ENCODE results near the gene HSCB.
"Not testable (repeated sequence)": the region's sequence is repeated elsewhere in the genome, so short reads cannot be mapped to it uniquely, and the experiment has no call there.

Gene HSCB

DNA sequence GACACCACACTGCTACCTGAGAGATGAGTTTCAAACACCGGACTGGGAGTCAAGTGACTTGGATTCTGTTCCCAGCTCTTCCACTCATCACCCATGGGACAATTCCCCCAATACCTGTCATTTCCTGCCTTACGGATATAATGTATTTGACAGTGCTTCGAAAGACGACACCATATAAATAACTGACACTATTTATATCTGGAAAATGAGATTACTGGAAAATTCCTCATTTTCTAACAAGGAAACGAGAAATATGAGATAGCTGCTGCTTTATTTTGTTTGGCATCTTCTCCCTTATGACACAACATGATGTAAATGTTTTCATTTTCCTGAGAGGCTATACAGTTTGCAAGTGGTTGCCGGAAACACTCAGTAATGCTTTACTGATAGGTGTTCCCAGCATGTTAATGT, 8.6 kb downstream of the HSCB start:
- Histone ChIP-seq H3K4me3 (ENCODE audit: low read depth, low read length) (no peak overlapping the region), H3K27ac (no peak overlapping the region)
- no peak for DNase-seq

DNA sequence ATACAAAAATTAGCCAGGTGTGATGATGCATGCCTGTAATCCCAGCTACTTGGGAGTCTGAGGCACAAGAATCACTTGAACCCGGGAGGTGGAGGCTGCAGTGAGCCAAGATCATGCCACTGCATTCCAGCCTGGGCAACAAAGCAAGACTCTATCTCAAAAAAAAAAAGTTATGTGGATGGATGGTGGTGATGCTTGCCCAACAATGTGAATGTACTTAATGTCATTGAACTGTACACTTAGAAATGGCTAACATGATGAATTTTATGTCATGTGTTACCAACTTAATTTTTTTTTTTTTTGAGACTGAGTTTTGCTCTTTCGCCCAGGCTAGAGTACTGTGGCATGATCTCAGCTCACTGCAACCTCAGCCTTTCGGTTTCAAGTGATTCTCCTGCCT, 12.7 kb downstream of the HSCB start:
- H3K36me3 ChIP-seq, result not testable (repeated sequence)

More for the DNA sequence above, 8.6 kb downstream of the HSCB start:
- H3K36me3 ChIP-seq, result peaks cover 19% of the 10 kb centered on the region
- TF ChIP-seq, protein P1, sequence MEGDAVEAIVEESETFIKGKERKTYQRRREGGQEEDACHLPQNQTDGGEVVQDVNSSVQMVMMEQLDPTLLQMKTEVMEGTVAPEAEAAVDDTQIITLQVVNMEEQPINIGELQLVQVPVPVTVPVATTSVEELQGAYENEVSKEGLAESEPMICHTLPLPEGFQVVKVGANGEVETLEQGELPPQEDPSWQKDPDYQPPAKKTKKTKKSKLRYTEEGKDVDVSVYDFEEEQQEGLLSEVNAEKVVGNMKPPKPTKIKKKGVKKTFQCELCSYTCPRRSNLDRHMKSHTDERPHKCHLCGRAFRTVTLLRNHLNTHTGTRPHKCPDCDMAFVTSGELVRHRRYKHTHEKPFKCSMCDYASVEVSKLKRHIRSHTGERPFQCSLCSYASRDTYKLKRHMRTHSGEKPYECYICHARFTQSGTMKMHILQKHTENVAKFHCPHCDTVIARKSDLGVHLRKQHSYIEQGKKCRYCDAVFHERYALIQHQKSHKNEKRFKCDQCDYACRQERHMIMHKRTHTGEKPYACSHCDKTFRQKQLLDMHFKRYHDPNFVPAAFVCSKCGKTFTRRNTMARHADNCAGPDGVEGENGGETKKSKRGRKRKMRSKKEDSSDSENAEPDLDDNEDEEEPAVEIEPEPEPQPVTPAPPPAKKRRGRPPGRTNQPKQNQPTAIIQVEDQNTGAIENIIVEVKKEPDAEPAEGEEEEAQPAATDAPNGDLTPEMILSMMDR (IDR thresholded peaks at IDR 0.05; ENCODE audit: low read depth, low read length), result no peak
- no peaks in the 10 kb centered on the region for H3K27me3 ChIP-seq (ENCODE audit: insufficient read depth, low read depth, severe bottlenecking)
- H3K9me3 ChIP-seq (ENCODE audit: severe bottlenecking), result no peaks in the 10 kb centered on the region

DNA sequence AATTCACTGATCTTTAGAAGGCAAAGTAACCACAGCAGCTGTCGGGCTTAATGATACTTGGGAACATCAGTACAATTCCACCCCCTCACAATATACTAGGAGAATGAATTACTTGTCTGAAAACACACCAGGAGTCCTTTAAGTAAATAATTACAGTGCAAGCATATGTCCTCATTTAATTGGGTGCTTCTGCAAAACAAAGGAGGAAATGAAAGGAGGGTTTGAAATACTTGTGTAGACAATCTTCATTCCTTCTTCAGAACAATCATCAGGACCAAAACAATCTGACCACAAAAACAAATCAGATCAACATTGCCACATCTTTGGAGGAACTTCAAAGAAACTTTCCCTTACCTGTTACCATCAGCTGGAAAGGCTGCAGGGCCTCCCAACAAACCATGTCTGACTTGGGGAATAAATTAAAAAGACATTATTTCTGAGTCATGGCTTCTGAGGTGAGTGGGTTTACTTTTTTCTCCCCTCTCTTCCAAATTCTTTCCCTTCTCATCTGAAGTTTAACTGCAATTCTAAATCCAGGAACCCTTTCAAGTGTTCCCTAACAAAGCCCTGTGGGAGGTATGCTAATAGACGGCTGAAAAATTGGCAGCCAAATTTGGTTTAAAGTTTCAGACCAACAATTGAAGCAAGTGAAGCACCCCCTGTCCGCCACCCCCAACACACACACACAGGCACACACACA, 18.2 kb downstream of the HSCB start:
- H3K27ac ChIP-seq, result no peak overlapping the region
- TF ChIP-seq, protein P1 (IDR thresholded peaks at IDR 0.05; ENCODE audit: low read depth, low read length), result no peak
- H3K36me3 ChIP-seq, result no peaks in the 10 kb centered on the region
- H3K9me3 ChIP-seq (ENCODE audit: severe bottlenecking), result no peaks in the 10 kb centered on the region
- DNase-seq, result no peak
- H3K4me3 ChIP-seq (ENCODE audit: low read depth, low read length), result no peak overlapping the region
- no peaks in the 10 kb centered on the region for H3K27me3 ChIP-seq (ENCODE audit: insufficient read depth, low read depth, severe bottlenecking)

More for the DNA sequence above, 12.7 kb downstream of the HSCB start:
- DNase-seq; H3K27me3 ChIP-seq (ENCODE audit: insufficient read depth, low read depth, severe bottlenecking); H3K4me3 ChIP-seq (ENCODE audit: low read depth, low read length); H3K9me3 ChIP-seq (ENCODE audit: severe bottlenecking); H3K27ac ChIP-seq: not testable (repeated sequence)

DNA sequence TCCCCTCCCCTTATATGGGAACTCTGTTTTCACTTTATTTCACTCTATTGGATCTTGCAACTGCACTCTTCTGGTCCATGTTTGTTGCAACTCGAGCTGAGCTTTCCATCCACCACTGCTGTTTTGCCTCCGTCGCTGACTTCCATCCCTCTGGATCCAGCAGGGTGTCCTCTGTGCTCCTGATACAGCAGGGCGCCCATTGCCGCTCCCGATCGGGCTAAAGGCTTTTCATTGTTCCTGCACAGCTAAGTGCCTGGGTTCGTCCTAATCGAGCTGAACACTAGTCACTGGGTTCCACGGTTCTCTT, 19.6 kb downstream of the HSCB start:
- no peak for DNase-seq

DNA sequence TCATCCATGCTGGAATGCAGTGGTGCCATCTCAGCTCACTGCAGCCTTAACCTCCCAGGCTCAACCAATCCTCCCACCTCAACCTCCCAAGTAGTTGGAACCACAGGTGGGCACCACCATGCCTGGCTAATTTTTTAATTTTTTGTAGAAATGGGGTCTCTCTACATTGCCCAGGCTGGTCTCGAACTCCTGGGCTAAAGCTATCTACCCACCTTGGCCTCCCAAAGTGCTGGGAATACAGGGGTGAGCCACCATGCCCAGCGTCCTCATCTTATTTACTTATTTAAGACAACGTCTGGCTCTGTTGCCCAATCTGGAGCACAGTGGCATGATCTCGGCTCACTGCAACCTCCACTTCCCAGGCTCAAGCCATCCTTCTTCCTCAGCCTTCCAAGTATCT, 20.2 kb downstream of the HSCB start:
- not testable (repeated sequence) for H3K9me3 ChIP-seq (ENCODE audit: severe bottlenecking); H3K27ac ChIP-seq; H3K36me3 ChIP-seq; DNase-seq; H3K27me3 ChIP-seq (ENCODE audit: insufficient read depth, low read depth, severe bottlenecking); H3K4me3 ChIP-seq (ENCODE audit: low read depth, low read length)

More for the DNA sequence above, 19.6 kb downstream of the HSCB start:
- Histone ChIP-seq H3K9me3 (ENCODE audit: severe bottlenecking) (no peaks in the 10 kb centered on the region), H3K36me3 (no peaks in the 10 kb centered on the region), H3K27me3 (ENCODE audit: insufficient read depth, low read depth, severe bottlenecking) (no peaks in the 10 kb centered on the region), H3K27ac (no peak overlapping the region), H3K4me3 (ENCODE audit: low read depth, low read length) (no peak overlapping the region)
- TF ChIP-seq, protein P1 (IDR thresholded peaks at IDR 0.05; ENCODE audit: low read depth, low read length), result no peak

DNA sequence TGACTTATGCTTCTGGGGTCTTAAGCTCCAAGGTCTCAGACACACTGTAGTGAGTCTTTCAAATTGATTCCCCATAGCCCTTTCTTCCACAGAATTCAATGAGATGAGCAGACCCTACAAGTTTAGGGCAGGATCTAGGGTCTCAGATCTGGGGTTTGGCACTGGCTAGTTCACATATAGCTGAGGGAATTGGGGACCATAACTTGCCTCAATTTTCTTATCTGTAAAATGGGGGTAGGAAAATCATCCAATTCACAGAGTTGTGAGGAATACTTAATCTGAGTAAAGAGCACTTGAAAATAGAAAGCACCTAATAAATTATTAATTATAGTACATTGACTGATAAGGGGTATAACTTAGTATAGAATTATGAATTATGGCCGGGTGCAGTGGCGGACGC, 24.8 kb downstream of the HSCB start:
- TF ChIP-seq, protein P1 (IDR thresholded peaks at IDR 0.05; ENCODE audit: low read depth, low read length), result no peak
- no peak for DNase-seq
- H3K27ac ChIP-seq, result no peak overlapping the region

More for the DNA sequence above, 24.8 kb downstream of the HSCB start:
- no peaks in the 10 kb centered on the region for H3K36me3 ChIP-seq
- H3K27me3 ChIP-seq (ENCODE audit: insufficient read depth, low read depth, severe bottlenecking), result no peaks in the 10 kb centered on the region
- no peak overlapping the region for H3K4me3 ChIP-seq (ENCODE audit: low read depth, low read length)
- peaks cover 3% of the 10 kb centered on the region for H3K9me3 ChIP-seq (ENCODE audit: severe bottlenecking)
